ENCODE results near the gene LDLRAD4. TPM values are rescaled to one million over a fixed set of nuclear protein-coding genes. Genes with fewer than 3 reads are reported as not detected.
A peak's percentile ranks its signal among the peaks of the same experiment; 100 is the strongest.

The LDLRAD4 gene
- total RNA-seq, 2 experiments from 2014 or later: 28.4 to 30.1 TPM

GRCh38 chr18:13242797-13243196 is 24.2 kb downstream of the LDLRAD4 start:
- H3K27me3 Mint-ChIP-seq: no peaks in the 10 kb centered on the region
- no peak overlapping the region for H3K4me3 Mint-ChIP-seq
- no peaks in the 10 kb centered on the region for H3K4me1 Mint-ChIP-seq (ENCODE audit: low read depth)
- no peak overlapping the region for H3K27ac Mint-ChIP-seq
- intact Hi-C loops (cut with micrococcal nuclease): no loop called here
- ChIA-PET POLR2A (no interaction called here), CTCF (no interaction called here)
- H3K9me3 Mint-ChIP-seq: no peaks in the 10 kb centered on the region
- no peaks in the 10 kb centered on the region for H3K36me3 Mint-ChIP-seq
- DNase-seq: peak; percentile 1

GRCh38 chr18:13243363-13243762 is 24.8 kb downstream of the LDLRAD4 start:
- no peak for DNase-seq
- Mint-ChIP-seq H3K36me3 (no peaks in the 10 kb centered on the region), H3K4me1 (ENCODE audit: low read depth) (no peaks in the 10 kb centered on the region), H3K27me3 (no peaks in the 10 kb centered on the region), H3K27ac (no peak overlapping the region), H3K9me3 (no peaks in the 10 kb centered on the region), H3K4me3 (no peak overlapping the region)
- POLR2A ChIA-PET: no interaction called here
- intact Hi-C loops (cut with micrococcal nuclease): no loop called here
- CTCF ChIA-PET: no interaction called here

- POLR2A ChIA-PET: no interaction called here
- no peak for DNase-seq
- H3K27ac Mint-ChIP-seq: no peak overlapping the region
- no peaks in the 10 kb centered on the region for H3K9me3 Mint-ChIP-seq
- no peaks in the 10 kb centered on the region for H3K36me3 Mint-ChIP-seq
- H3K27me3 Mint-ChIP-seq: no peaks in the 10 kb centered on the region
- intact Hi-C loops (cut with micrococcal nuclease): no loop called here
- H3K4me1 Mint-ChIP-seq (ENCODE audit: low read depth): no peaks in the 10 kb centered on the region
- H3K4me3 Mint-ChIP-seq: no peak overlapping the region
- CTCF ChIA-PET: no interaction called here
Measured at GRCh38 chr18:13244135-13244534, 25.6 kb downstream of the LDLRAD4 start.

DNA sequence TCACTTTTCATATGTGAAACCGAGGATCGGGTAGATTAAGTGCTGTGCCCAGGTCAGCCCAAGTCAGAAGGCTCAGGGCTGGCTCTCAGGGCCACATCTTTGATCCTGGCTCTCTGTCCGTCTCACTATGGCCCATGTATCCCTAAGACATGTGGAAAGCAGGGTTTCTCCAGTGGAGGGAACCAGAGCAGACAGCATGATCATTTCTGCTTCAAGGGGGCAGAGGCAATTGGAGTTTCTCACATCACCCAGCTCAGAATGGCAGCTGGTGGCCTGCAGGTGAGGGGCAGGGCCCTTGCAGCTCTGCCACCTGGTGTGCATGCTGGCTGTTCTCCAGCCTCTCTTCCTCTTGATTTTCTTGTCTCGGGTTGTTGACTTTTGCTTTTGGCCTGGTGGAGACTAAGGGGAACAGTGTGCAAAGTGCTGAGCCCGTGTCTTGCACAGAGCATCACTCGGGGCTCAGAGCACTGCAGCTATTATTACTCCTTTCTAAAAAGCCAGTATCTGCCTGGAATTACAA is 27.0 kb downstream of the LDLRAD4 start:
- Mint-ChIP-seq H3K4me3 (no peak overlapping the region), H3K27me3 (no peaks in the 10 kb centered on the region), H3K36me3 (no peaks in the 10 kb centered on the region), H3K27ac (no peak overlapping the region), H3K4me1 (ENCODE audit: low read depth) (no peaks in the 10 kb centered on the region), H3K9me3 (no peaks in the 10 kb centered on the region)
- DNase-seq: peak; percentile 7
- ChIA-PET POLR2A (no interaction called here), CTCF (no interaction called here)
- intact Hi-C loops (cut with micrococcal nuclease): no loop called here

DNA sequence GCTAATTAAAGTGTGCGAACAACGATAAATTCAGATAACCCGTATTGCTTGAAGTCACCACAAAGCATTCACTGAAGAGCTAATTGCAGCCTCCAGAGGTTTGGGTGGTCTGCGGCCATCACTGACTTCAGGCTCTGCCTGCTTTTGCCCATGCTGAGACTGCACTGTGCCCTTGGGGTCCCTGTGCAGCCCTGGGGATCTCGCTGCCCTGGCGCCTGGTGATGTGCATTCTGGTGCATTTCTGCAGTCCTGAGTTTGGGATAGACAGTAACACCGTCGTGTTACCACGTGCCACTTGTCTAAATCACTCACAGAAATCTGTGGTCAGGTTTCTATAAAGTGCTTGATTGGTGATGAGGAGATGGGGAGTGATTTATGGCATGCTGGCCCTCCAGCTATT is 27.6 kb downstream of the LDLRAD4 start:
- ChIA-PET POLR2A (no interaction called here), CTCF (no interaction called here)
- H3K27ac Mint-ChIP-seq: no peak overlapping the region
- no peak overlapping the region for H3K4me3 Mint-ChIP-seq
- no peaks in the 10 kb centered on the region for H3K9me3 Mint-ChIP-seq
- intact Hi-C loops (cut with micrococcal nuclease): no loop called here
- DNase-seq: no peak
- H3K36me3 Mint-ChIP-seq: no peaks in the 10 kb centered on the region
- H3K4me1 Mint-ChIP-seq (ENCODE audit: low read depth): no peaks in the 10 kb centered on the region
- H3K27me3 Mint-ChIP-seq: no peaks in the 10 kb centered on the region

GRCh38 chr18:13246591-13246990 is 28.0 kb downstream of the LDLRAD4 start:
- CTCF ChIA-PET: no interaction called here
- POLR2A ChIA-PET: no interaction called here
- peak; percentile 5 for DNase-seq
- intact Hi-C loops (cut with micrococcal nuclease): no loop called here
- no peaks in the 10 kb centered on the region for H3K9me3 Mint-ChIP-seq
- H3K27me3 Mint-ChIP-seq: no peaks in the 10 kb centered on the region
- H3K27ac Mint-ChIP-seq: no peak overlapping the region
- H3K4me1 Mint-ChIP-seq (ENCODE audit: low read depth): no peaks in the 10 kb centered on the region
- H3K4me3 Mint-ChIP-seq: no peak overlapping the region
- no peaks in the 10 kb centered on the region for H3K36me3 Mint-ChIP-seq

GRCh38 chr18:13247506-13247905 is 28.9 kb downstream of the LDLRAD4 start:
- Mint-ChIP-seq H3K9me3 (no peaks in the 10 kb centered on the region), H3K4me1 (ENCODE audit: low read depth) (no peaks in the 10 kb centered on the region), H3K4me3 (no peak overlapping the region), H3K27me3 (no peaks in the 10 kb centered on the region), H3K27ac (no peak overlapping the region), H3K36me3 (no peaks in the 10 kb centered on the region)
- ChIA-PET CTCF (no interaction called here), POLR2A (no interaction called here)
- peak; percentile 2 for DNase-seq
- intact Hi-C loops (cut with micrococcal nuclease): no loop called here

GRCh38 chr18:13252686-13253410 is 34.3 kb downstream of the LDLRAD4 start:
- peak; percentile 3 for DNase-seq
- Mint-ChIP-seq H3K4me1 (ENCODE audit: low read depth) (no peaks in the 10 kb centered on the region), H3K27me3 (no peaks in the 10 kb centered on the region), H3K4me3 (no peak overlapping the region), H3K9me3 (no peaks in the 10 kb centered on the region), H3K36me3 (no peaks in the 10 kb centered on the region), H3K27ac (no peak overlapping the region)
- POLR2A ChIA-PET: no interaction called here
- CTCF ChIA-PET: interaction anchor here (0.6 kb wide), 1 partner anchor 363 kb away, joined by 3 read pairs; no protein-coding TSS in a partner anchor
- intact Hi-C loops (cut with micrococcal nuclease): no loop called here

- CTCF ChIA-PET: interaction anchor here (0.6 kb wide), 1 partner anchor 364 kb away, joined by 3 read pairs; no protein-coding TSS in a partner anchor
- no peak overlapping the region for H3K4me3 Mint-ChIP-seq
- no peak overlapping the region for H3K27ac Mint-ChIP-seq
- H3K4me1 Mint-ChIP-seq (ENCODE audit: low read depth): no peaks in the 10 kb centered on the region
- H3K36me3 Mint-ChIP-seq: no peaks in the 10 kb centered on the region
- POLR2A ChIA-PET: no interaction called here
- H3K27me3 Mint-ChIP-seq: no peaks in the 10 kb centered on the region
- H3K9me3 Mint-ChIP-seq: no peaks in the 10 kb centered on the region
- peak; percentile 4 for DNase-seq
- intact Hi-C loops (cut with micrococcal nuclease): no loop called here
Measured at GRCh38 chr18:13253786-13254688, 35.5 kb downstream of the LDLRAD4 start.

- POLR2A ChIA-PET: no interaction called here
- Mint-ChIP-seq H3K36me3 (no peaks in the 10 kb centered on the region), H3K4me1 (ENCODE audit: low read depth) (peaks cover 6% of the 10 kb centered on the region), H3K4me3 (no peak overlapping the region), H3K27ac (no peak overlapping the region), H3K9me3 (no peaks in the 10 kb centered on the region), H3K27me3 (no peaks in the 10 kb centered on the region)
- intact Hi-C loops (cut with micrococcal nuclease): no loop called here
- DNase-seq: peak; percentile 4
- CTCF ChIA-PET: no interaction called here
Measured at GRCh38 chr18:13254971-13255927, 36.7 kb downstream of the LDLRAD4 start.

DNA sequence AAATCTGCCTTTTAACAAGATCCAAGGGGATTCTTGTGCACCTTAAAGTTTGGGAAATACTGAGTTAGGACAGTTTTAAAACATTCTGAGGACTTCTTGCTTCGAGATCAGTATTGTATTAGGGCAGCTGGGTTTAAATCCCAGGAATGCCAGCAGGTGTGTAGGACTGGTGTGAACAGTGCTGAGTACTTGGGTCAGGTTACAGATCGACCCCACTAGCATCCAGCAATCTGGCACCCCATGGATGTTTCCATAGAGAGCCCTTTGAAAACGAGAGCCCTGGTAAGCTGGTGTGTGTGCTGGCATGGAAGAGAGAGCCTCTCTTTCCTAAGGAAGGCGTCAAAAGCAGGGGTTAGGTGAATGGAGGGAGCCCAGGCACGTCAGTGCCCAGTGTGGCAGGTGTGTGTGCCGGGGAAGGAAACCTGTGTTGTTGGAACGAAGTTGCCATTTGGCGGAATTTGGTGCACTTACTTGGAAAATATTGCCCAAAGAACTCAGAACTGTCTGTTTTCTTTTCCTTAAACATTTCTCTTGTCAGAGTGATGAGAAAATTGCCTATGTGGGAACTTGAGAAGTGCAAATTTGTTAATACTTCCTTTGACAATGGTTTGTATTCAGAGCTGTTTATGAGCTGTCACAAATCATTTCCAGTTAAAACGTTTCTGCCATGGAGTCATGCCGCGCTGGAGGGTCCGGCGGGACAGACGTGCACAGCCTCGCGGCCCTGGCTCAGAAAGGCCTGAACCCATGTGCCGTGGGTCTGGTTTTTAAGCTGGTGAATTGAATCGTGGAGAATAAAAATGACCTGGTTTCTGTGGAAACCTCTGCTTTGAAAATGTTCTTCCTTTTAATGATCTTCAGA is 38.1 kb downstream of the LDLRAD4 start:
- H3K27me3 Mint-ChIP-seq: peaks cover 1% of the 10 kb centered on the region
- intact Hi-C loops (cut with micrococcal nuclease): no loop called here
- peaks cover 20% of the 10 kb centered on the region for H3K4me1 Mint-ChIP-seq (ENCODE audit: low read depth)
- no peak overlapping the region for H3K4me3 Mint-ChIP-seq
- POLR2A ChIA-PET: no interaction called here
- no peaks in the 10 kb centered on the region for H3K9me3 Mint-ChIP-seq
- no peak overlapping the region for H3K27ac Mint-ChIP-seq
- peak; percentile 2 for DNase-seq
- CTCF ChIA-PET: no interaction called here
- no peaks in the 10 kb centered on the region for H3K36me3 Mint-ChIP-seq
